Neural progenitor cell (in vitro differentiated cells): Measurements from ENCODE around the gene SNX2. TPM values are rescaled to one million over a fixed set of nuclear protein-coding genes. Genes with fewer than 3 reads are reported as not detected.
A peak's percentile ranks its signal among the peaks of the same experiment; 100 is the strongest.

Experiments used
- DNase-seq: peaks from one replicate; pipeline ENCODE4 v3.0.0-alpha.2; 2016; ENCODE audit warnings: low spot score
- H2AFZ ChIP-seq: fragments of 200-600 bp; sonication (generic); replicated peaks from 2 replicates; pipeline ENCODE4 v1.6.1; 2016; ENCODE audit warnings: antibody characterized with exemption
- H3F3A ChIP-seq: fragments of 200-600 bp; sonication (generic); 2 replicates; pipeline ENCODE4 v1.6.1; 2016; ENCODE audit warnings: antibody characterized with exemption, low read depth
- H3K27ac ChIP-seq: fragments of 200-600 bp; sonication (generic); 2 replicates; pipeline ENCODE4 v1.5.1; 2016; ENCODE audit warnings: mild to moderate bottlenecking
- H3K27me3 ChIP-seq: fragments of 200-600 bp; sonication (generic); 2 replicates; pipeline ENCODE4 v1.6.1; 2016; ENCODE audit warnings: mild to moderate bottlenecking, moderate library complexity
- H3K36me3 ChIP-seq: fragments of 200-600 bp; sonication (generic); 2 replicates; pipeline ENCODE4 v1.5.1; 2016
- H3K4me1 ChIP-seq: fragments of 200-600 bp; sonication (generic); 2 replicates; pipeline ENCODE4 v1.6.1; 2016; ENCODE audit warnings: mixed run types
- H3K4me2 ChIP-seq: fragments of 200-600 bp; sonication (generic); 2 replicates; pipeline ENCODE4 v1.6.1; 2016
- H3K4me3 ChIP-seq: fragments of 200-600 bp; sonication (generic); 2 replicates; pipeline ENCODE4 v1.5.1; 2016
- H3K79me2 ChIP-seq: fragments of 200-600 bp; sonication (generic); 2 replicates; pipeline ENCODE4 v1.6.1; 2016; ENCODE audit warnings: low read depth
- H3K9ac ChIP-seq: fragments of 200-600 bp; sonication (generic); 2 replicates; pipeline ENCODE4 v1.6.1; 2016
- H3K9me3 ChIP-seq: fragments of 200-600 bp; sonication (generic); 2 replicates; pipeline ENCODE4 v1.5.1; 2016; ENCODE audit warnings: low read depth
- H4K20me1 ChIP-seq: fragments of 200-600 bp; sonication (generic); 2 replicates; pipeline ENCODE4 v1.6.1; 2016; ENCODE audit warnings: low read depth
- H3K27ac Mint-ChIP-seq: 3 replicates; pipeline ENCODE4 v1.8.0; 2021; ENCODE audit warnings: mixed read lengths
- H3K27me3 Mint-ChIP-seq: 2 replicates; pipeline ENCODE4 v1.8.0; 2022; ENCODE audit warnings: low read depth, mild to moderate bottlenecking, inconsistent platforms, moderate library complexity, mixed read lengths; ENCODE audit not compliant: insufficient read depth
- H3K36me3 Mint-ChIP-seq: 3 replicates; pipeline ENCODE4 v1.8.0; 2021; ENCODE audit warnings: mixed read lengths
- H3K4me1 Mint-ChIP-seq: 3 replicates; pipeline ENCODE4 v1.8.0; 2021; ENCODE audit warnings: mixed read lengths
- H3K4me3 Mint-ChIP-seq: 3 replicates; pipeline ENCODE4 v1.8.0; 2021; ENCODE audit warnings: mild to moderate bottlenecking, moderate library complexity, mixed read lengths
- H3K9me3 Mint-ChIP-seq: 3 replicates; pipeline ENCODE4 v1.8.0; 2020; ENCODE audit warnings: mixed read lengths
- CTCF ChIP-seq: fragments of 200-600 bp; sonication (generic); IDR thresholded peaks from 2 replicates; pipeline ENCODE4 v1.5.1; 2017; ENCODE audit warnings: antibody characterized with exemption, mild to moderate bottlenecking
- EZH2 ChIP-seq: fragments of 200-600 bp; sonication (generic); IDR thresholded peaks from 2 replicates; pipeline ENCODE4 v1.6.1; 2017; ENCODE audit warnings: antibody characterized with exemption, mild to moderate bottlenecking, moderate library complexity
- EZH2phosphoT487 ChIP-seq: fragments of 200-600 bp; sonication (generic); IDR thresholded peaks from 2 replicates; pipeline ENCODE4 v1.6.1; 2017; ENCODE audit warnings: antibody characterized with exemption
- total RNA-seq: library from RNA; depleted of rRNA; stranded (reverse); fragments of >200 nt; gene quantifications from 2 replicates; pipeline ENCODE4 v1.2.3, GENCODE V29; 2015; ENCODE audit warnings: low replicate concordance

Gene SNX2
- total RNA-seq, 1 donor from 2014 or later: 73.0 TPM

DNA sequence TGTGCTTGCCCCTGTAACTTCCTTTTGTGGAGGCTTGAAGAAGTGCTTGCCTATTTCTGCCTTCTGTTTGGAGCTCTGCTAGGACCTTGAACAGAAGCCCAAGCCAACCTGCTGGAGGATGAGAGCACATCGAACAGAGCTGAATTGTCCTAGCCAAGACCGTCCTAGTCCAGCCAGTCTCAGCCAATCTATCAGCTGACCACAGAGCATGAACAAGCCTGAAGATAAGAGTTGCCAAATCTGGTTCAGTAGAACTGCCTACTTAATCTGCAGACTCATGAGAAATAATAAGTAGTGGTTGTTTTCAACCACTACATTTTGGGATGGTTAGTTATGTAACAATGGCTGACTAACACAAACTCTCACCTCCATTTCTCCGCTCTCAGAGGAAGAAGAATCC, 4.4 kb upstream of the SNX2 start:
- Histone ChIP-seq H3K4me1 (no peaks in the 10 kb centered on the region), H3F3A (peaks cover 3% of the 10 kb centered on the region), H3K27ac (no peak overlapping the region), H3K79me2 (peaks cover 4% of the 10 kb centered on the region), H4K20me1 (no peaks in the 10 kb centered on the region), H3K4me2 (no peak overlapping the region), H3K9ac (no peak overlapping the region), H3K9me3 (no peaks in the 10 kb centered on the region), H3K36me3 (no peaks in the 10 kb centered on the region), H2AFZ (no peak overlapping the region), H3K27me3 (no peaks in the 10 kb centered on the region), H3K4me3 (no peak overlapping the region)
- no peak overlapping the region for H3K4me3 Mint-ChIP-seq
- peaks cover 2% of the 10 kb centered on the region for H3K27me3 Mint-ChIP-seq
- TF ChIP-seq CTCF (no peak), EZH2 (no peak), EZH2phosphoT487 (no peak)
- no peak for DNase-seq
- H3K36me3 Mint-ChIP-seq: no peaks in the 10 kb centered on the region
- no peaks in the 10 kb centered on the region for H3K9me3 Mint-ChIP-seq
- no peak overlapping the region for H3K27ac Mint-ChIP-seq
- peaks cover under 1% of the 10 kb centered on the region for H3K4me1 Mint-ChIP-seq

GRCh38 chr5:122772446-122772845, 2.4 kb upstream of the SNX2 start:
- no peak overlapping the region for H3K4me3 Mint-ChIP-seq
- Histone ChIP-seq H4K20me1 (peaks cover 14% of the 10 kb centered on the region), H3K79me2 (peaks cover 24% of the 10 kb centered on the region), H3K9ac (no peak overlapping the region), H3K9me3 (no peaks in the 10 kb centered on the region), H3K4me1 (peaks cover 13% of the 10 kb centered on the region), H3K4me3 (no peak overlapping the region), H3K4me2 (no peak overlapping the region), H3K27me3 (no peaks in the 10 kb centered on the region), H3K36me3 (no peaks in the 10 kb centered on the region), H3K27ac (no peak overlapping the region), H3F3A (peaks cover 4% of the 10 kb centered on the region), H2AFZ (peak overlapping the region; percentile 13)
- H3K27me3 Mint-ChIP-seq: peaks cover 2% of the 10 kb centered on the region
- peaks cover 15% of the 10 kb centered on the region for H3K4me1 Mint-ChIP-seq
- no peaks in the 10 kb centered on the region for H3K36me3 Mint-ChIP-seq
- no peaks in the 10 kb centered on the region for H3K9me3 Mint-ChIP-seq
- H3K27ac Mint-ChIP-seq: no peak overlapping the region
- no peak for DNase-seq
- no peak for TF ChIP-seq EZH2phosphoT487
- no peak for TF ChIP-seq CTCF
- TF ChIP-seq EZH2: no peak

- H4K20me1 ChIP-seq: peaks cover 14% of the 10 kb centered on the region
- no peak overlapping the region for H3K27ac ChIP-seq
- Mint-ChIP-seq H3K36me3 (no peaks in the 10 kb centered on the region), H3K27me3 (no peaks in the 10 kb centered on the region), H3K27ac (no peak overlapping the region), H3K9me3 (peaks cover 4% of the 10 kb centered on the region), H3K4me3 (peak overlapping the region; percentile 74), H3K4me1 (peaks cover 15% of the 10 kb centered on the region)
- no peak overlapping the region for H3K4me2 ChIP-seq
- no peak for DNase-seq
- H2AFZ ChIP-seq: no peak overlapping the region
- H3F3A ChIP-seq: peaks cover 4% of the 10 kb centered on the region
- no peak overlapping the region for H3K4me3 ChIP-seq
- H3K79me2 ChIP-seq: peaks cover 35% of the 10 kb centered on the region
- H3K4me1 ChIP-seq: peaks cover 13% of the 10 kb centered on the region
- TF ChIP-seq CTCF: no peak
- no peak for TF ChIP-seq EZH2
- no peak for TF ChIP-seq EZH2phosphoT487
- no peaks in the 10 kb centered on the region for H3K36me3 ChIP-seq
- H3K27me3 ChIP-seq: no peaks in the 10 kb centered on the region
- no peaks in the 10 kb centered on the region for H3K9me3 ChIP-seq
- no peak overlapping the region for H3K9ac ChIP-seq
Measured at GRCh38 chr5:122773619-122774018, 1.3 kb upstream of the SNX2 start.
